GM18508 (cell line): ENCODE measurements around the gene HRH2.
"Not testable (repeated sequence)": the region's sequence is repeated elsewhere in the genome, so short reads cannot be mapped to it uniquely, and the experiment has no call there.

Source experiments
- ATAC-seq: cut with Tn5 transposase; IDR thresholded peaks from one replicate; pipeline ENCODE4 v1.9.1; 2021; ENCODE audit warnings: moderate number of reproducible peaks; ENCODE audit not compliant: insufficient read depth, unreplicated experiment

Gene HRH2

GRCh38 chr5:175709276-175709781, 51.5 kb downstream of the HRH2 start:
- no peak for ATAC-seq

GRCh38 chr5:175710326-175710725, 52.5 kb downstream of the HRH2 start:
- no peak for ATAC-seq

GRCh38 chr5:175711031-175711430, 53.2 kb downstream of the HRH2 start:
- ATAC-seq, result no peak

- no peak for ATAC-seq
Measured at GRCh38 chr5:175711472-175712312, 53.8 kb downstream of the HRH2 start.

GRCh38 chr5:175712313-175712680, 54.4 kb downstream of the HRH2 start:
- no peak for ATAC-seq

GRCh38 chr5:175712681-175713085, 54.8 kb downstream of the HRH2 start:
- no peak for ATAC-seq

- ATAC-seq, result no peak
Measured at GRCh38 chr5:175713930-175714329, 56.1 kb downstream of the HRH2 start.

GRCh38 chr5:175714479-175715085, 56.7 kb downstream of the HRH2 start:
- no peak for ATAC-seq

GRCh38 chr5:175715627-175716522, 58.0 kb downstream of the HRH2 start:
- no peak for ATAC-seq

GRCh38 chr5:175717837-175718236, 60.0 kb downstream of the HRH2 start:
- ATAC-seq, result no peak

GRCh38 chr5:175718401-175719108, 60.7 kb downstream of the HRH2 start:
- ATAC-seq, result no peak

- not testable (repeated sequence) for ATAC-seq
Measured at GRCh38 chr5:175719109-175719432, 61.2 kb downstream of the HRH2 start.

GRCh38 chr5:175724314-175725275, 66.7 kb downstream of the HRH2 start:
- ATAC-seq, result no peak

GRCh38 chr5:175728316-175728715, 70.4 kb downstream of the HRH2 start:
- ATAC-seq, result no peak

- no peak for ATAC-seq
Measured at GRCh38 chr5:175728885-175729828, 71.3 kb downstream of the HRH2 start.

- ATAC-seq, result no peak
Measured at GRCh38 chr5:175729829-175730277, 72.0 kb downstream of the HRH2 start.

GRCh38 chr5:175731172-175731571, 73.3 kb downstream of the HRH2 start:
- ATAC-seq, result no peak
